Sigmoid colon (tissue), 4 donors: ENCODE measurements around the gene CENPF.

ENCODE experiments used
- EP300 ChIP-seq, 4 donors: sonication (generic); formaldehyde crosslinking; IDR thresholded peaks; one replicate each; pipeline ENCODE4 v1.6.1; 2017; ENCODE audit warnings: antibody characterized with exemption in 4 of 4
- POLR2A ChIP-seq, 2 donors: fragments of 450-650 bp; IDR thresholded peaks; one replicate each; pipeline ENCODE4 v1.6.1; 2016; ENCODE audit warnings: antibody characterized with exemption in 2 of 2, mild to moderate bottlenecking in 2 of 2, moderate library complexity in 2 of 2
- POLR2AphosphoS5 ChIP-seq, 4 donors: sonication (generic); formaldehyde crosslinking; IDR thresholded peaks; one replicate each; pipeline ENCODE4 v1.6.1; 2017; ENCODE audit warnings: antibody characterized with exemption in 4 of 4
- TF ChIP-seq, protein P1 (sequence below), 4 experiments: fragments of 450-650 bp in 3 of 4; fragments of 200-600 bp in 1 of 4; IDR thresholded peaks; one replicate each; pipeline ENCODE4 v1.5.1; 2016 to 2019; ENCODE audit warnings: antibody characterized with exemption in 4 of 4, mild to moderate bottlenecking in 3 of 4, moderate library complexity in 2 of 4

DNA sequence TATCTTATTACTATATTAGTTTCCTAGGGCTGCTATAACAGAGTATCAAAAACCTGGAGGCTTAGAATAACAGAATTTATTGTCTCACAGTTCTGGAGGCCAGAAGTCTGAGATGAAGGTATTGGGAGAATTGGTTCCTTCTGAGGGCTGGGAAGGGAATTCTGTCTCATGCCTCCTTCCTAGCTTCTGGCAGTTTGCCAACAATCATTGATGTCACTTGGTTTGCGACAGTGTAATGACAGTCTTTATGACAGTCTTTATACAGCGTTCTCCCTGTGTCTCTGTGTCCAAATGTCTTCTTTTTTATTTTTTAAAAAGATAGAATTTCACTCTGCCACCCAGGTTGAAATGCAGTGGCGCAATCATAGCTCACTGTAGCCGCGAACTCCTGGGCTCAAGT lies 15.8 kb upstream of the CENPF start:
- TF ChIP-seq, protein P1, sequence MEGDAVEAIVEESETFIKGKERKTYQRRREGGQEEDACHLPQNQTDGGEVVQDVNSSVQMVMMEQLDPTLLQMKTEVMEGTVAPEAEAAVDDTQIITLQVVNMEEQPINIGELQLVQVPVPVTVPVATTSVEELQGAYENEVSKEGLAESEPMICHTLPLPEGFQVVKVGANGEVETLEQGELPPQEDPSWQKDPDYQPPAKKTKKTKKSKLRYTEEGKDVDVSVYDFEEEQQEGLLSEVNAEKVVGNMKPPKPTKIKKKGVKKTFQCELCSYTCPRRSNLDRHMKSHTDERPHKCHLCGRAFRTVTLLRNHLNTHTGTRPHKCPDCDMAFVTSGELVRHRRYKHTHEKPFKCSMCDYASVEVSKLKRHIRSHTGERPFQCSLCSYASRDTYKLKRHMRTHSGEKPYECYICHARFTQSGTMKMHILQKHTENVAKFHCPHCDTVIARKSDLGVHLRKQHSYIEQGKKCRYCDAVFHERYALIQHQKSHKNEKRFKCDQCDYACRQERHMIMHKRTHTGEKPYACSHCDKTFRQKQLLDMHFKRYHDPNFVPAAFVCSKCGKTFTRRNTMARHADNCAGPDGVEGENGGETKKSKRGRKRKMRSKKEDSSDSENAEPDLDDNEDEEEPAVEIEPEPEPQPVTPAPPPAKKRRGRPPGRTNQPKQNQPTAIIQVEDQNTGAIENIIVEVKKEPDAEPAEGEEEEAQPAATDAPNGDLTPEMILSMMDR (IDR thresholded peaks at IDR 0.05): no peak
- TF ChIP-seq POLR2A (IDR thresholded peaks at IDR 0.05) (no peak), POLR2AphosphoS5 (IDR thresholded peaks at IDR 0.05) (no peak), EP300 (IDR thresholded peaks at IDR 0.05) (no peak)
